Activated naive CD4-positive, alpha-beta T cell (primary cell): ENCODE results near the gene FMN1.

ENCODE experiments used
- DNase-seq, 4 experiments: peaks; one replicate each; lab custom pipeline; 2025; lab: John Stamatoyannopoulos, UW

The FMN1 gene

DNA sequence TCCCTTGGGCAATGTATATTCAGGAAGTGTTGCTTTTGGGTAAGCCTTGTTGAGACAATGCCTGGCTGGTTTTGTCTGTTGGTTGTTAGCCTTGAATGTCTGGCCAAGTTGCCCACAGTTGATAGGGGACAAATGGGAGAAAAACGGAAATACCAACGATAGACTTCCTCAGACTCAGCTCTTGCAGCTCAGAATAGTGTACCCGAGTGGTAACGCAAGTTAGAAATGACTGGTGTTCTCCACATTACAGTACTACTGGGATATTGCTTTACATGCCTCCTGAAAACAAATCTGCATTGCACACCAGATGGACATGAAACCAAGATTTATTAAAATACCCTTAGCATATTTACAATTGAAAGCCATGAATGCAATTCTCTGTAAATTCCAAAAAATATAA lies 429.3 kb downstream of the FMN1 start:
- no peak for DNase-seq

DNA sequence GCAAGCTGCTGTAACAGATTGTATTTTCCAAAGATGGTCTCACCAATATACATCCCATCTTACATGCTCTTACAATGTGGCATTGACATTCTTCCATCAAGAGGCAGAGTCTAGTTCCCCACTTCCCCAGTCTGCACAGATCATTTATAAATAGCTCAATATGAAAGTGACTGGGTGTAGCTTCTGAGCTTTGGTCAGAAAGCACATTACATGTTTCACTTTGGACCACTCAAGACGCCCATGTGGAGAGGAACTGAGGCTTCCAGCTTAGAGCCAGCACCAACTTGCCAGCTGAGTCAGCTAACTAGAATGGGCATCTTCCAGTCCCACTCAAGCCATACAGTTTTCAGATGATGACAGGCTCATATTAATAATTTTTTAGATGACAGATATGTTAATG lies 431.2 kb downstream of the FMN1 start:
- no peak for DNase-seq

DNA sequence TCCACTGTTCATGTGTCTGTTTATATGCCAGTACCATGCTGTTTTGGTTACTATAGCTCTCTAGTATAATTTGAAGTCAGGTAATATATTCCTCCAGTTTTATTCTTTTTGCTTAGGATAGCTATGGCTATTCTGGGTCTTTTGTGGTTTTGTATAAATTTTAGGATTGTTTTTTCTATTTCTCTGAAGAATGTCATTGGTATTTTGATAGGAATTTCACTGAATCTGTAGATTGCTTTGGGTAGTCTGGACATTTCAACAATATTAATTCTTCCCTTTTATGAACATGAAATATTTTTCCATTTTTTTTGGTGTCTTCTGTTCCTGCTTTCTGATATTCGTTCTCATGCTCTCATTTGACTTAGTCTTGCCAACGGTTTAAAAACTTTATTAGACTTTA lies 437.1 kb downstream of the FMN1 start:
- DNase-seq = no peak

DNA sequence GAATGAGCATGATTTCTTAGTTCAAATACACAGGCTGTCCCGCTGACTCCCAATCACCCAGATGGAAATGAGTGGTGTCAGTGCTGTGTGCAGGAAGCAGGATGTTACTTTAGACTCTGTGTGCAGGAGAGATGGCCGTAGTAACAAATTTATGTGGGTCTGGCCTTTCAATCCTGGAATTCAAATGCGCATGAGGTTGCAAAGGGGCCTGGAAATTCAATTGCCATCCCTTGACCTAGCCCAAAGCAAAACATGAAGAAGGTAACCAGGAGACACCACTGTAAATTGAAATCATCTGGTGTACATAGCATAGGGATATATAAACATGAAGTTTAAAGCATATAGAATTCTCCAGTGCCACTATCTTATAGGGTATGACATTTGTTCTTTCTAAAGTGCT lies 443.5 kb downstream of the FMN1 start:
- no peak for DNase-seq

DNA sequence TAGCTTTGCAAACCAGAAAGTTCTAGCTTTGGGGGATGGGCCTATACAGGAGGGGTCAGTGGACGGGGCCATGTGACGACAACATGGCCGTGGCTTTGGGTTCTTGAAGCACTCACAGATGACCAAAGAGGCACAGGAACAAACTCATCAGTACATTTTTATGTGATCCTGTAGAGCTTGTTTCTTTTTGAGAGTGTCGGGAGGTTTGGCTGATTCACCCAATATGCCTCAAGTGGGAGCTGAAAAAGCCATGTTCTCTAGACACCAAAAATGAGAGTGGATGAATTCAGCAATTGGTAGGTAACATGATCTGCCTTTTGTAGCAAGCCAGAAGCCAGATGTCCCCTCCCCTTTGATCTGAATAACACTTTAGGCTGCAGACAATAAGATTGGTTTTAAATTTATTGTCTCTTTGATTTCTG lies 446.6 kb downstream of the FMN1 start:
- no peak for DNase-seq

DNA sequence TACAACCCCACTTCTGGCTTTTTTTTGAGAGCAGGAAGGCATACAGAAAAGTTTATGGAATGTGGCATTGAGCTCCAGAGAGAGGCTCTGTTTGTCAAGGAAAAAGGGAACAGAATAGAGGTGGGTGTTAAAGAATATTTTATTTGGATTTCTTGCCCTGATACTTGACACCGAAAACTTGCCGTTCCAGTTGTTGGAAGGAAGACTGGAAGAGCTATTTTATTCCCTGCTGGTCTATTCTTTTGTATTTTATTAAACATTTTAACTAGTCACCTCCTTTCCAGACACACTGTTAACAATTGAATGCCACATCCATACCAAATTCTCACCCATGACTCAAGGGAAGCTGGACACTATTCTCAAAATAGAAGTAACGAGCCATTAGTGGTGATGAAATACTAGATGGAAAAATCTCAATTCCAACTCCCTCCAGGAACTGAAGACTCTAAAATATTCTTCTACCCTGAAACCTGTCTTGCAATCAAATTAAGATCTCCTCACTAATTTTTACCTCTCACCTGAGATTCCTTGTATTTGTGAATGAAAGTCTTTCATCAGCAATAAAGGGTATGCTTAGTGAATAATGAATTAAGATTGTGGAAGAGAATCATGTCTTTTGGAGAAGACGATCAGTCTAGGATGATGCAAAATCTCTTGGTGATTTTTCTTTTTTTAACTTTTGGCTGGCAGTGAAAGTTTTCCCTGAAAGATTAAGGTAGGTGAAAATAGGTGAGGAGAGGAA lies 448.2 kb downstream of the FMN1 start:
- DNase-seq = no peak

DNA sequence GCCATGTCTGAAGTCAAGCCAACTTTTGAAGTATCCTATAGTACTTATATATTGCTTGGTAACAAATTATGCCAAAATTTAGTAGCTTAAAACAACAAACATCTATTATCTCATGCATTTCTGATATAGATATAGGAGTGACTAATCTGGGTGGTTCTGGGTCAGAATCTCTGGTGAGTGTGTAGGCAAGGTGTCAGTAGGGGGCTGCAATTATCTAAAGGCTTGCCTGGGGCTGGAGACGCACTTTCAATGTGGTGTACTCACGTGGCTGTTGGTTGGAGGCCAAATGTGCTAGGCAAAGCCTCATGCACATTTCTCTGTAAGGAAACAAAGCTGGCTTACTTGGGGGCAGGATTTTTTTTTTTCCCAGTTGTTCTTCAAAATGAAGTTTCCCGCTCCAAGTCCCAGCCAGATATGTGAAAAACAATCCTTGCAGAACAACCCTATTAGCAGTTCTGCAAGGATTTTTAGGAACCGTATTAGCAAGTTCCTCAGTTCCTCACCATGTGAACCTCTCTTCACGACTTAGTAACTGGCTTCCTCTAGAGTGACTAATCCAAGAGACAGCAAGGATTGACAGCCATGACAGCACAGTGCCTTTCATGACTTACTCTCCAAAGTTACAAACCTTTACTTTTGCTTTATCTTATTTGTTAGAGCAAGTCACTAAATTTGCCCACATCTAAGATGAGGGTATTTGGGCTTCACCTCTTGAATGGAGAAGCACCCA lies 450.9 kb downstream of the FMN1 start:
- DNase-seq = no peak

DNA sequence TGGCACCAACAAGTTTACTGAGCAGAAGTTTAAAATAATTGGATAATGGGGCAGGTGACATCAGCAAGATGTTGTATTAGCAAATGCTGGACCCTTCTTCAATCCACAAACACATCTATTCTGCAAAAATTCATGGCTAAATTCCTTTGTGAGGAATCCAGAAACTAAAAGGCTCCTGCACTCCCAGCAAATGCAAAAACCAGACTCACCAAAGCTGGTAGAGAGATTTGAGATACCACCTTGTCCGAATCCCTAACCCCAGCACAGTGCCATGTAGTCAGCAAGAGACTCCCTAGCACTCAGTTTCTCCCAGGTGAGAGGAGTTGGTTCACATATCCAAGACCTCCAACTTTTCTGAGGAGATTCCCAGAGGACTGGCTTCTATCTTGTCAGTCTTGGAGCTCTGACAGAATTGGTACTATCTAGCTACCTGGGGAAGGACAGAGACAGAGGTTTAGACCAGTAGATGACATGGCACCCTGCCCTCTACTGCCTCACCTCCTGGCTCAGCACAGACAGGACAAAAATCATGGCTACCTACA lies 454.9 kb downstream of the FMN1 start:
- no peak for DNase-seq

DNA sequence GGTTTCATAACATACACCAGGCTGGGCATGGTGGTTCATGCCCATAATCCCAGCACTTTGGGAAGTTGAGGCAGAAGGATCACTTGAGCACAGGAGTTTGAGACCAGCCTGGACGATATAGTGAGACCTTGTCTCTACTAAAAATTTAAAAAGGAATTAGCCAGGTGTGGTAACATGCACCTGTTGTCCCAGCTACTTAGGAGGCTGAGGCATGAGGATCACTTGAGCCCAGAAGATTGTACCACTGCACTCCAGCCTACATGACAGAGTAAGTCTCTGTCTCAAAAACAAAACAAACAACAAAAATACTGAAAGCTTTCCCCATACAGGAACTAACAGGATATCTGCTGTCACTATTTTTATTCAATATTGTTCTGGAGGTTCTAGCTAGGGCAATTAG lies 455.8 kb downstream of the FMN1 start:
- no peak for DNase-seq

DNA sequence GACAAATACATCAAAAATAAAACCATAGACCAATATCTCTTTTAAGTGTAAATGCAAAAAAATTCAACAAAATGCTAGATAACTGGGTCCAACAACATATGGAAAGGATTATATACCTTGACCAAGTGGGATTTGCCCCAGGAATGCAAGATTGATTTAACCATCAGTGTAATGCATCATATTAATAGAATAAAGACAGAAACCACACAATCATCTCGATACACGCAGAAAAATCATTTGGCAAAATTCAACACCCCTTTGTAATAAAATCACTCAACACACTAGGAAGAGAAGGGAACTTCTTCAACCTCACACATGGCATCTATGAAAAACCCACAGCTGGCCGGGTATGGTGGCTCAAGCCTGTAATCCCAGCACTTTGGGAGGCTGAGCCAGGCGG lies 457.2 kb downstream of the FMN1 start:
- no peak for DNase-seq

DNA sequence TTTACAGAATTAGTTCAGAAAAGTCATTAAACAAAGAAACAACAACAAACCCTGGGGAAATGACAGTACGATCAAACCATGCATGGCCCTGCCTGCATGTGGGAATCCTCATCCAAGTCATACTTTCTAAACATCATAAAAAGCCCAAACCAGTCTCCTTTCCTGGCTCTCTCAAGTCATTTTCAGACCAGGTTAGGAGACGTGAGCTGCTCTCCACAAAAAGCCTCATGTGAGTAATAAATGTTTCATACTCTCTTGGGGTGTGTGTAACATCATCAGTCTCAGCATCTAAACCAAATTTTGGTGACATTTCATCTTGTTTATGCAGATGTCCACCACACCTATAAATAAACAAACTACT lies 457.8 kb downstream of the FMN1 start:
- DNase-seq = no peak

DNA sequence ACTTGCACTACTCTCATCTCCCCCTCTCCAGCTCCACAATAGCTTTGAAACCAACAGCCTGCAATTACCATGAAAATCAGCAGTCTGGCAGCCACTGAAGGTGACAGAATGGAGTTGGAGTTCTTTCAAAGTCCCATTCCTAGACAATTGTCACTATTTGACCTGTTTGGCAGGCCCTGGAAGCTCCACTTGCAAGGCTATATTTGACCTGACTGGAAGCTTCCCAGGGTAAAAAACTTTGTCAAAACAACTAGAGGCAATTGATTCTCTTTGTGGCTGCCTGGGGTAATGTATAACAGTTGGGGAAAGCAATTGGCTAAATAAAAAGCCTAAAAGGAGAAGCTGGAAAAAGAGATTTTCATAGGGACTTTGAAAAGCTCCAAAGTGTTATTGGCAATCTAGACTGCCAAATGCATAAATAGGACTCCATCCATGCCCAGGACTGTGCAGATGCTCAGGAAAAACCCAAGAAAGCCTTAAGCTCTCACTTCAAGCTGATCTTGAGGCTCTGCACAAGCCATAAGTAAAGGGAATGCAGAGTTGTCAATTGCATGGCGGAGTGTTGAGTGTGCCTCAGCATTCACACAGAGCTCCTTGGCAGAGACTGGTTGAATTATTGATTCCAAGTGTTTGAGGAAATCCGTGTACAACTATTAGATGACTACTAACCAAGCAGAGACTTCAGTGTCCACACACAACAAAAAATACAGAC lies 458.4 kb downstream of the FMN1 start:
- no peak for DNase-seq

DNA sequence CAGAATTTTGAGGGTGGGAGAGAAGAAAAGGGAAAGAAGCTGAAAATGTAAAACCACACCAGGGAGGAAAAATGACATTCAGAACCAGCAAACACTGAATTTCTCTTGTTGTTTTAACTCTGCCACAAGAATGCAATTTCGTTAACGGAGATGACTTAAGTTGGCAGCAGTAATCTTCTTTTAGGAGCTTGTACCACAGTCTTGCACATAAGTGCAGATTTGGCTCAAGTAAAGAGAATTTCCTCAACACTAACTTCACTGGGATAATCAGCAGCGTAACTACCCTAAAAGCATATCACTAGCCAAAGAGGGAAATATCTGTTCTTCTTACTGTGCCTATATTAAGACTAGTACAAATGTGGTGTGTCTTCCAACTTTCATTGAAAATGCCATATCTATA lies 461.2 kb downstream of the FMN1 start:
- DNase-seq = no peak

DNA sequence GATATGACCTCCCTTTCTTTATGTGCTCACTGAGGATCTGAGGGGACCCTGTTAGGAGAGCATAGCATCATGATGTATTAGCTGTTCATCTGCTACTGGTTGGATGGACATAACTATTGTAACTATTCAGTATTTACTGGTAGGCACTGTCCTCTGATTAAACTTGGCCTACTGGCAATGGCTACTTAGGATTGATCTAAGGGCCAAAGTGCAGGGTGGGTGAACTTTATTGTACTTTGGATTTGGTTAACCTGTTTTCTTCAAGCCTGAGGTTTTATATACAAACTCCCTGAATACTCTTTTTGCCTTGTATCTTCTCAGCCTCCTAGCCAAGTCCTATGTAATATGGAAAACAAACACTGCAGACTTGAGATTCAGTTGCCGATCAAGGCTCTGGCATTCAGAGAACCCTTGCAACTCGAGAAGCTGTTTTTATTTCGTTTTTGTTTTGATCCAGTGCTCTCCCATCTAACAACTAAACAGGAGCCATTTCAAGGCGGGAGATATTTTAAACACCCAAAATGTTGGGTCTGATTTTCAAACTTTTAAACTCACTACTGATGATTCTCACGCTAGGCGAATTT lies 461.8 kb downstream of the FMN1 start:
- no peak for DNase-seq

DNA sequence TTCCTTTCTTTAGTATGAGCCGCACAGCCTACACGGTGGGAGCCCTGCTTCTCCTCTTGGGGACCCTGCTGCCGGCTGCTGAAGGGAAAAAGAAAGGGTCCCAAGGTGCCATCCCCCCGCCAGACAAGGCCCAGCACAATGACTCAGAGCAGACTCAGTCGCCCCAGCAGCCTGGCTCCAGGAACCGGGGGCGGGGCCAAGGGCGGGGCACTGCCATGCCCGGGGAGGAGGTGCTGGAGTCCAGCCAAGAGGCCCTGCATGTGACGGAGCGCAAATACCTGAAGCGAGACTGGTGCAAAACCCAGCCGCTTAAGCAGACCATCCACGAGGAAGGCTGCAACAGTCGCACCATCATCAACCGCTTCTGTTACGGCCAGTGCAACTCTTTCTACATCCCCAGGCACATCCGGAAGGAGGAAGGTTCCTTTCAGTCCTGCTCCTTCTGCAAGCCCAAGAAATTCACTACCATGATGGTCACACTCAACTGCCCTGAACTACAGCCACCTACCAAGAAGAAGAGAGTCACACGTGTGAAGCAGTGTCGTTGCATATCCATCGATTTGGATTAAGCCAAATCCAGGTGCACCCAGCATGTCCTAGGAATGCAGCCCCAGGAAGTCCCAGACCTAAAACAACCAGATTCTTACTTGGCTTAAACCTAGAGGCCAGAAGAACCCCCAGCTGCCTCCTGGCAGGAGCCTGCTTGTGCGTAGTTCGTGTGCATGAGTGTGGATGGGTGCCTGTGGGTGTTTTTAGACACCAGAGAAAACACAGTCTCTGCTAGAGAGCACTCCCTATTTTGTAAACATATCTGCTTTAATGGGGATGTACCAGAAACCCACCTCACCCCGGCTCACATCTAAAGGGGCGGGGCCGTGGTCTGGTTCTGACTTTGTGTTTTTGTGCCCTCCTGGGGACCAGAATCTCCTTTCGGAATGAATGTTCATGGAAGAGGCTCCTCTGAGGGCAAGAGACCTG lies 463.5 kb downstream of the FMN1 start:
- no peak for DNase-seq

DNA sequence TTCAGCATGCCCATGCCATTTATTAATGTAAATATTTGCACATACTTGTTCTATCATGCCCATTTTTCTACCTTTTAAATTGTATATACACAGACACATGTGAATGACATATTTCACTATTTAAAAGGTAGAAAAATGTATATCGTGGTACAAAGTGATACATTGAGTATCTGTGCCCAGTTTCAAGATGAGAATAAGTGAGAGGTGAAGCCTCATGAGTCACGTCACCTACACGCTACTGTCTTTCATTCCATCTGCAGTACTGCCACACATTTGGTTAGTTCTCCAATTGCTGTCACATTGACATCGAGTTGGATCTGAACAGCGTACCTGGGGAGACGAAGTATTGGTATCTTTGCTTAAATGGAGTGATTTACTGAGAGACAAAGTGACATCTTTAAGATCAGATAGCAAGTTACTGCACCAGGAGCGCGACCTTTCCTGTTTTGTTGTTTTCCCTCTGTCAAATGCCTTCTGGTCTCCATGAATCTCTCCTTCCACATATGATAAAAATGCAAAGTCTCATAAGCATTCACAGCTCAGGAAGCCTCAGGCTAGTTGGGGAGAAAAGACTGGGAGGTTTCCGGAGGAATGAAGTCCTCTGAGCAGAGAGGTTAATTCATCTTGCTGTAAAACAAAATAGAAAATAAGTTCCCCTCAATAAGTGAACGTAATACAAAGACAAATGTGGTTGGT lies 464.7 kb downstream of the FMN1 start:
- no peak for DNase-seq

DNA sequence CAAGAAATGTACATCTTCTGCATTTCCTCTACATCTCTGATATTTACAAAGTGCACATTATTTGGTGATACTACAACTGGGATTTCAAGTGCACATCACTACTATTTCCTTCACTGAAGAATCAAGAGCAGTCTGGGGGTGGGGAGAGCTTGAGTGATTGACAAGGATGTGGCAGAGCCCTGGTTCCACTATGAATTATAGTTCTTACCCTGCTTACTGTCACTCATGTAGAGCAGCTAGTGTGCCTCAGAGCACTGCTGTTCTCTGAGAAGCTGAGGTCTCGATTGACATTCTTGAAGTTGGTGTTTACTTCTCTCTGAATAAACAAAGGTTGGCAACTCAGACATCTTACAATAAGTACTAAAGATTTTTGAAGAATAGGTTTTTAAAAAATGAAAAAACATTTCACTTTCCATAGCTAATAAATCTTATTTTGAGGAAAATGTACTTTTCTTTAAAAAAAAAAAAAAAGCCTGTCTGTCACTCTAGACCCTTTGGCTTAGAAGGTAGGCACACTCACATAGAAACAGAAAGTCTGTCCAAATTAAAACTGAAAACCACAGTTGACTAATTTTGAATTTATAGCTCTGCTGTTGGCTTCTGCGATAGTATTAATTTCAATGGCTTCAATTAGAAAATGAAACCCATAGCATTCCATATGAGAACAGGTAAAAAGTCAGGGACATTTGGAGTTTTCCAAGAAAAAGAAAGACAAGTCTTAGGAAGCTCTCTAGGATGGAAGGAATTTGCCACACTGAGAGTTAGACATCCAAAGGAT lies 471.2 kb downstream of the FMN1 start:
- no peak for DNase-seq

DNA sequence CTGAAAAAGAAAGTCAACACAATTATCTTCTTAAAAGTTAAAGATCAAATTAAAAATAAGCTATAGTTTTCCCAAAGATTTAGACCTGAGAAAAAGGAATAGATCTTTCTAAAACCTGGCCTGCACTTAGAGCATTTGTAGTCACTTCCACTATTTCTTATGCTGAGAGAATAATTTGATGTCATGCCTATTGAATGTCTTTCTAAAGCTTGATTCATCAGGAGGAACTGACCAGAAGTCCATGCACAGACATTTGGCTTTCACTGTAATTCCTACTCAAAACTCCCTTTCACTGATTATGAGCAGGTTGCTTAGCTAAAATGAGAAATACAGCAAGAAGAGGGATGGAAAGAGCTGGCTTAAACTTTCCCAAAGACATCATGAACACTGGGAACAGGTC lies 472.4 kb downstream of the FMN1 start:
- no peak for DNase-seq

DNA sequence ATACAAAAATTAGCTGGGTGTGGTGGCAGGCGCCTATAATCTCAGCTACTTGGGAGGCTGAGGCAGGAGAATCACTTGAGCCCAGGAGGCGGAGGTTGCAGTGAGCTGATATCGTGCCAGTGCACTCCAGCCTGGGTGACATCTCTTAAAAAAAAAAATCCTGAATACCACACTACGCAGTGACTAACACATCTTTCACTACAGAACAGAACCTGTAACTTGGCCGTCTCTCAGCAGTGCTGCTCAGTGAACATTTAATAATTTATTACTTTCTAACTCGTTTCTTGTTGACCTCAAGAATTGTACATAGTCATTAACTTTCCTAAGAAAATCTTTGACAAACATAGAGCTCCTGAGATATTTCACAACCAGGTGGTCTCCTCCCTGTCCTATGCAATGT lies 472.9 kb downstream of the FMN1 start:
- no peak for DNase-seq
